ENCODE results near the gene TRAPPC12.
A peak's percentile ranks its signal among the peaks of the same experiment; 100 is the strongest.

DNA sequence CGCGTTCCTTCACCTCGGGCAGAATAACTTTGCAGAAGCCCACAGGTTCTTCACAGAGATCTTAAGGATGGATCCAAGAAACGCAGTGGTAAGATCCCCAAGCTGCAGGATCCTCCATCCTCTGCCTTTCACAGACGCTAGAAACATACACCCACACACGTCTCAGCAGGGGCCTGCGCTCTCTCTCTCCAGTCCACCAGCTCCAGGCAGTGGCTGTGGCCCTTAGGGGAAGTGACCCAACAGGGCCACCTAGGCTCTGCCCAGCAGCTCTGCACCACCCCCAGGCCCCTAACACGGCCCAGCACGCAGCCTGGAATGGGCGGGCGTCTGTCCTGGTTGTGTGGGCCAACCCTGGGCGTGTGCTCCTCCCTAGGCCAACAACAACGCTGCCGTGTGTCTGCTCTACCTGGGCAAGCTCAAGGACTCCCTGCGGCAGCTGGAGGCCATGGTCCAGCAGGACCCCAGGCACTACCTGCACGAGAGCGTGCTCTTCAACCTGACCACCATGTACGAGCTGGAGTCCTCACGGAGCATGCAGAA lies 99.4 kb downstream of the TRAPPC12 start:
- TF ChIP-seq CTCF (IDR thresholded peaks at IDR 0.05): no peak
- TF ChIP-seq POLR2A (IDR thresholded peaks at IDR 0.05): peak in 1 of 2 donors; percentile 9
- no peak for TF ChIP-seq POLR2AphosphoS5 (IDR thresholded peaks at IDR 0.05)

Measured in gastroesophageal sphincter (tissue), 3 donors.